T-cell (primary cell): ENCODE data around the gene KRT4. TPM values are rescaled to one million over a fixed set of nuclear protein-coding genes. Genes with fewer than 3 reads are reported as not detected.

Source experiments
- ATAC-seq, 4 experiments: fragments of 200-7000 bp in 3 of 4; fragments of 150-1000 bp in 1 of 4; cut with Tn5 transposase; replicated peaks in 1 of 4; 1 replicate in 3 of 4; 2 replicates in 1 of 4; pipeline ENCODE4 v1.10.0; 2021; ENCODE audit warnings: moderate library complexity in 3 of 4, mild to moderate bottlenecking in 2 of 4, moderate number of reproducible peaks in 1 of 4
- CTCF ChIA-PET, 2 donors: fragments of 300-600 bp; sonication (Branson Sonifier 250); formaldehyde crosslinking; loops; one replicate each; lab custom pipeline; 2022; ENCODE audit warnings: antibody characterized with exemption in 2 of 2; lab: Charles Lee
- POLR2A ChIA-PET, 2 donors: fragments of 300-600 bp; sonication (Branson Sonifier 250); formaldehyde crosslinking; loops; one replicate each; lab custom pipeline; 2022; ENCODE audit warnings: antibody characterized with exemption in 2 of 2; lab: Charles Lee
- DNase-seq, 35 experiments: peaks; one replicate each; pipeline versions ENCODE4 v3.0.0 to v3.0.0-alpha.2; 2013 to 2023
- H3K27ac ChIP-seq: one replicate; pipeline ENCODE4 v1.5.1; 2013; ENCODE audit warnings: low read length
- H3K27me3 ChIP-seq, 2 experiments: replicated peaks in 1 of 2; 1 replicate in 1 of 2; 2 replicates in 1 of 2; pipeline versions ENCODE4 v1.6.1 to v1.7.0; 2013; ENCODE audit warnings: low read length in 1 of 2, mixed read lengths in 1 of 2; ENCODE audit not compliant: control insufficient read depth in 2 of 2, insufficient read depth in 2 of 2; ENCODE audit errors: extremely low read depth in 1 of 2
- H3K36me3 ChIP-seq, 2 donors: 1 replicate in 1 of 2; 2 replicates in 1 of 2; pipeline versions ENCODE4 v1.6.1 to v1.7.0; 2013; ENCODE audit warnings: low read length in 1 of 2; ENCODE audit not compliant: control insufficient read depth in 2 of 2, insufficient read depth in 1 of 2; ENCODE audit errors: extremely low read depth in 1 of 2
- H3K4me1 ChIP-seq, 2 experiments: 1 replicate in 1 of 2; 2 replicates in 1 of 2; pipeline versions ENCODE4 v1.6.1 to v1.7.0; 2013; ENCODE audit warnings: low read length in 2 of 2, mixed read lengths in 1 of 2; ENCODE audit not compliant: insufficient read depth in 2 of 2, control insufficient read depth in 1 of 2; ENCODE audit errors: extremely low read depth in 1 of 2
- H3K4me3 ChIP-seq, 2 donors: 1 replicate in 1 of 2; 2 replicates in 1 of 2; pipeline versions ENCODE4 v1.5.1 to v1.7.0; 2013; ENCODE audit warnings: mild to moderate bottlenecking in 2 of 2, low read length in 1 of 2, moderate library complexity in 1 of 2; ENCODE audit not compliant: control insufficient read depth in 1 of 2; ENCODE audit errors: extremely low read depth in 1 of 2
- H3K9me3 ChIP-seq: 2 replicates; pipeline ENCODE4 v1.7.0; 2013
- H3K27ac Mint-ChIP-seq, 2 donors: one replicate each; pipeline ENCODE4 v1.8.0; 2020 to 2021; ENCODE audit warnings: mild to moderate bottlenecking in 2 of 2, mixed read lengths in 2 of 2
- H3K27me3 Mint-ChIP-seq, 2 donors: one replicate each; pipeline ENCODE4 v1.8.0; 2021 to 2022; ENCODE audit warnings: mixed read lengths in 2 of 2
- H3K36me3 Mint-ChIP-seq: one replicate; pipeline ENCODE4 v1.8.0; 2021; ENCODE audit warnings: mixed read lengths
- H3K4me1 Mint-ChIP-seq, 3 donors: one replicate each; pipeline ENCODE4 v1.8.0; 2020 to 2022; ENCODE audit warnings: mixed read lengths in 3 of 3, mild to moderate bottlenecking in 1 of 3
- H3K4me3 Mint-ChIP-seq, 3 donors: one replicate each; pipeline ENCODE4 v1.8.0; 2020 to 2022; ENCODE audit warnings: mild to moderate bottlenecking in 3 of 3, mixed read lengths in 3 of 3, moderate library complexity in 3 of 3
- H3K9me3 Mint-ChIP-seq, 3 donors: one replicate each; pipeline ENCODE4 v1.8.0; 2020 to 2022; ENCODE audit warnings: mixed read lengths in 3 of 3
- WGBS: methylation state at CpG from one replicate; pipeline ENCODE4 v1.1.5; 2013; ENCODE audit warnings: missing lambda C conversion rate; ENCODE audit not compliant: insufficient coverage; 5-methylcytosine and 5-hydroxymethylcytosine counted together
- total RNA-seq, 35 experiments: library from RNA in 6 of 35; stranded (reverse) in 6 of 35; fragments of 120-200 nt in 1 of 35; gene quantifications; one replicate each; pipeline versions ENCODE4 v1.2.1 to v1.2.4 and lab custom pipeline; 2013 to 2026

Gene KRT4
- total RNA-seq, 5 donors from 2014 or later (not counting 1 experiment from before 2014, with no cell fraction given), result not detected

DNA sequence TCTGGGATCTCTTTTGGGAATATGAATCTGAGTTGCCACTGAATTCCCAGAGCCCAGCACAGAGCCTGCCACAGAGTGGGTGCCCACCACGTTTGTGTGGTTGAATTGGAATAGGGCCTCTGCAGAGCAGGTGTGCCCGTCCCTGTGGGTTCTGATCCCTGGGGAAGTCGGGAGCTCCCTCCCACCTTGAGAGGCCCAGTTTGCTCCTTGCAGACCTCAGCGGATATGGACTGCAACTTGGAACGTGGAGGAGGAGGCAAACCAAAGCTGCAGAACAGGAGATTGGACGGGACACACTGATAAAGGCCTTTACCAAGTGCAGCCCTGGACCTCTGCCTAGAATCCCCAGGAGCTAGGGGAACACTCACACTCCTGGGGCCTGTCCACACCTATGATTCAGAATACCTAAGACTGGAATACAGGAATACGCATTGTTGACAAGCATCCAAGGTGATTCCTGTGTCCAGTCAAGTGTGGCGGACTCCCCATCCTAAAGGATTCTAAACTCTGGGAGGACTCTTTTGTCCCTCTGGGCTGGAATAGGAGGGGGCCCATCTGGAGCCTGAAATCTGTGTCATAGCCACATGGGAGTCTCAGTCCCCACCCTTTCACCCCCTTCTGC lies 39.2 kb downstream of the KRT4 start:
- no peak overlapping the region for H3K27ac Mint-ChIP-seq
- 69% methylated on average over 5 of the region's 8 CpGs for WGBS

DNA sequence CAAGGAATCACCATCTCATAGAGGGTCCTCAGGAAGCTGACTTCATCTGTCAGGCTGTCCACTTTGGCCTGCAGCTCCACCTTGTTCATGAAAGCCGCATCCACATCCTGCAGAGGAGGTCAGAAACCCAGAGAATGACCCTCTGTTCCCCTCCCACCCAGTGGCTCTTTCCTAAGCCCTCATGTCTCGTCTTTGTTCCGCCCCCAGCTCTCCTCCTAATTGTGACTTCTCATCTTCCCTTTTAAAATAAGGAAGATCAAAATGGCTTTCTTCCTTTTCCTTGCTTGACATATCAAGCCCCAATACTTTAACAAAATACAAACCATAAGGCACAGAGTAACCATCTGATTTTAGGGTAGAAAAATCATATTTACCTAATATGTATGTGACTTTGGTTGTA lies 41.1 kb downstream of the KRT4 start:
- no peaks in the 10 kb centered on the region for H3K9me3 Mint-ChIP-seq
- H3K4me3 ChIP-seq, result no peak overlapping the region
- no peaks in the 10 kb centered on the region for H3K4me1 ChIP-seq
- ATAC-seq (no peak), DNase-seq (no peak)
- H3K27me3 Mint-ChIP-seq, result peaks cover 0 to 4% of the 10 kb centered on the region in 2 donors
- no peaks in the 10 kb centered on the region for H3K9me3 ChIP-seq
- H3K27me3 ChIP-seq, result peaks cover 0 to 11% of the 10 kb centered on the region in 2 experiments
- ChIA-PET POLR2A (no interaction called here), CTCF (no interaction called here)
- no peaks in the 10 kb centered on the region for H3K4me1 Mint-ChIP-seq
- H3K36me3 Mint-ChIP-seq, result no peaks in the 10 kb centered on the region
- H3K27ac ChIP-seq, result no peak overlapping the region
- H3K36me3 ChIP-seq, result no peaks in the 10 kb centered on the region
- H3K4me3 Mint-ChIP-seq, result no peak overlapping the region
- H3K27ac Mint-ChIP-seq, result no peak overlapping the region
- WGBS, result 43% methylated on average over 1 of the region's 3 CpGs

More for the DNA sequence above, 39.2 kb downstream of the KRT4 start:
- Histone ChIP-seq H3K27me3 (peaks cover 0 to 17% of the 10 kb centered on the region in 2 experiments), H3K4me3 (no peak overlapping the region), H3K27ac (no peak overlapping the region), H3K4me1 (no peaks in the 10 kb centered on the region), H3K36me3 (no peaks in the 10 kb centered on the region), H3K9me3 (no peaks in the 10 kb centered on the region)
- CTCF ChIA-PET, result no interaction called here
- Mint-ChIP-seq H3K36me3 (no peaks in the 10 kb centered on the region), H3K4me1 (no peaks in the 10 kb centered on the region), H3K9me3 (no peaks in the 10 kb centered on the region), H3K27me3 (peaks cover 3 to 9% of the 10 kb centered on the region in 2 donors), H3K4me3 (no peak overlapping the region)
- POLR2A ChIA-PET, result no interaction called here
- ATAC-seq (no peak), DNase-seq (no peak)

DNA sequence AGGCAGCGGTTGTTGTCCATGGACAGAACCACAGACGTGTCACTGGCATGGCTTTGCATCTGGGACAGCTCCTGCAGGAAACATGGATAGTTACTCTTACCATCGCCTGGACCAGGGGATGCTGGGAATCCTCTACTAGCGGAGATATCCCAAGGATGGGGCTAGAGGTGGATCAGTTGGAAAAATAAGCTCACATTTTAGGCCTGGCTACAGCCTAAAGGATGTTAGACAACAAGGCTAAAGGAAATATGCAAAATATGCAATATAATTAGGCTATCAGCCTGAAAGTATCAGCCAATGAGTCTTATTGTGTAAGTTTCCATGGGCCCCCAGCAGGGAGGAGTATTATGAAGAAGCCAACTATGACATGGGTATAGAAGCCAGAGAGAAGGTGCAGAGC lies 41.7 kb downstream of the KRT4 start:
- Histone ChIP-seq H3K27me3 (peaks cover 0 to 10% of the 10 kb centered on the region in 2 experiments), H3K9me3 (no peaks in the 10 kb centered on the region), H3K27ac (no peak overlapping the region), H3K4me1 (no peaks in the 10 kb centered on the region), H3K36me3 (no peaks in the 10 kb centered on the region), H3K4me3 (no peak overlapping the region)
- ChIA-PET POLR2A (no interaction called here), CTCF (interaction anchor here in 1 of 2 donors (0.7 kb wide), 1 partner anchor 445 kb away, joined by 3 read pairs; no protein-coding TSS in a partner anchor)
- Mint-ChIP-seq H3K27me3 (peaks cover 0 to 4% of the 10 kb centered on the region in 2 donors), H3K4me3 (no peak overlapping the region), H3K9me3 (no peaks in the 10 kb centered on the region), H3K36me3 (no peaks in the 10 kb centered on the region), H3K4me1 (no peaks in the 10 kb centered on the region), H3K27ac (no peak overlapping the region)
- 76% methylated on average over 3 of the region's 4 CpGs for WGBS
- DNase-seq, result no peak
- ATAC-seq, result no peak

DNA sequence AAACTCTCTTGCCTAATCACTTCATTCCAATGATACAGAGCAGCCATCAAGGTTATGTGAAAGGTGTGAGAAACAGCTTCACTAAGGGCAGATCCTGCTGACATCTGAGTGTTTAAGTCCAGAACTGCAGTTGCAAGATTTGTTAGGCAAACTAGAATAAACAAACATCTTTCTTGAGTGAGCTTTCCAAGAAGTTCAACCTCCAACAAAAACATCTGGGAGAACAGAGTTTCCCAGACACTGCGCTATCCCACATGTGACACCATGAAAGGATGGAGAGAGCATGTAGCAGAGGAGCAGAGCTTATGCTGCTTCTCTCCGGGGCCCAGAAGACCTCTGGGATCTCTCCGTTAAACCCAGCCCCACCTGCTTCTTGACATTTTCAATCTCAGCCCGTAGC lies 42.4 kb downstream of the KRT4 start:
- ATAC-seq, result no peak
- Histone ChIP-seq H3K27me3 (peaks cover 0 to 4% of the 10 kb centered on the region in 2 experiments), H3K4me3 (no peak overlapping the region), H3K9me3 (no peaks in the 10 kb centered on the region), H3K4me1 (no peaks in the 10 kb centered on the region), H3K36me3 (no peaks in the 10 kb centered on the region), H3K27ac (no peak overlapping the region)
- ChIA-PET POLR2A (no interaction called here), CTCF (no interaction called here)
- Mint-ChIP-seq H3K4me3 (no peak overlapping the region), H3K27me3 (peaks cover 0 to 4% of the 10 kb centered on the region in 2 donors), H3K4me1 (no peaks in the 10 kb centered on the region), H3K36me3 (no peaks in the 10 kb centered on the region), H3K27ac (no peak overlapping the region), H3K9me3 (no peaks in the 10 kb centered on the region)
- no peak for DNase-seq
- 80% methylated on average over 1 of the region's 4 CpGs for WGBS

DNA sequence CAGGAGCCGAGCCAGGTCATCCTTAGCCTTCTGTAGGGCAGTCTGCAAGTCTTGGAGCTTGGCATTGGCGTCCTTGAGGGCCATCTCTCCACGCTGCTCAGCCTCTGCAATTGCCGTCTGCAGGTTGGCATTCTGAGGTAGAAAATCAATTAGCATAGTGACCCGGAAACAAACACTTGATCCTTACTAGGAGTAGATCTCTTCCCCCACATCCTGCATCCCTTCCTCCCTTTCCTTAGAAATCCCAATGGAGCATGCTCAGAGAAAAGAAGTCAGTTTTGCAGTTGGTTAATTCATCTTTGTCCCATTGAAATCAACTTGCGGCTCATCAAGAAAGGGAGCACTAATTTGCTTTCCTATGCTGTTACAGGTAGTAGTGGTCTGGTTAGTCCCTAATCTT lies 42.8 kb downstream of the KRT4 start:
- H3K9me3 ChIP-seq, result no peaks in the 10 kb centered on the region
- ATAC-seq (no peak), DNase-seq (no peak)
- Mint-ChIP-seq H3K27me3 (peaks cover 0 to 4% of the 10 kb centered on the region in 2 donors), H3K4me1 (no peaks in the 10 kb centered on the region), H3K9me3 (no peaks in the 10 kb centered on the region), H3K4me3 (no peak overlapping the region), H3K36me3 (no peaks in the 10 kb centered on the region), H3K27ac (no peak overlapping the region)
- H3K4me1 ChIP-seq, result no peaks in the 10 kb centered on the region
- 38% methylated on average over 2 of the region's 6 CpGs for WGBS
- no peak overlapping the region for H3K27ac ChIP-seq
- H3K4me3 ChIP-seq, result no peak overlapping the region
- no peaks in the 10 kb centered on the region for H3K36me3 ChIP-seq
- POLR2A ChIA-PET, result interaction anchor here in 1 of 2 donors (0.6 kb wide), 1 partner anchor 264 kb away, joined by 3 read pairs; no protein-coding TSS in a partner anchor
- CTCF ChIA-PET, result no interaction called here
- H3K27me3 ChIP-seq, result peaks cover 0 to 2% of the 10 kb centered on the region in 2 experiments

DNA sequence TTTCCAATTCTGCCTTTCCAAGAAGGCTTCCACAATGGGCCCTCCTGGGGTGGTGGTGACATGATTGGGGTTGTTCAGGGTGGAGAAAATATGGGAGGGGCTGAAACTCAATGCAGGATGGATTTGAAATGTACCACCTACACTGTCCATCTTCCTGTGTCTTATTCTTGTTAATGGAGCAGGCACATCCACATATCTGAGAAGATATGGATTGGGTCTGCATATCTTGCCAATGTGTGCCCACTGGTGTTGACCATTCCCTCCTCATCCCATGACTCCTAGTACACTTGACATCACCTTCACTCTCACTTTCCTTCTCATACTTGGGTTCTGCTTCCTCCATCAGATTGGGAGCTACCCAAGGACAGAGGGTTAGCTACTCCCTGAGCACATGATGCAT lies 44.0 kb downstream of the KRT4 start:
- Histone ChIP-seq H3K27ac (no peak overlapping the region), H3K36me3 (no peaks in the 10 kb centered on the region), H3K4me3 (no peak overlapping the region), H3K27me3 (peaks cover 0 to 2% of the 10 kb centered on the region in 2 experiments), H3K4me1 (no peaks in the 10 kb centered on the region), H3K9me3 (no peaks in the 10 kb centered on the region)
- ATAC-seq (no peak), DNase-seq (no peak)
- CTCF ChIA-PET, result no interaction called here
- Mint-ChIP-seq H3K36me3 (no peaks in the 10 kb centered on the region), H3K27me3 (peaks cover 0 to 4% of the 10 kb centered on the region in 2 donors), H3K4me1 (no peaks in the 10 kb centered on the region), H3K4me3 (no peak overlapping the region), H3K9me3 (no peaks in the 10 kb centered on the region), H3K27ac (no peak overlapping the region)
- POLR2A ChIA-PET, result no interaction called here
